Jurkat, Clone E6-1 (cell line): ENCODE measurements around the gene DUSP8.

ENCODE experiments used
- DNase-seq: peaks from one replicate; pipeline ENCODE4 v3.0.0-alpha.2; 2011; ENCODE audit warnings: low read depth, low spot score
- H3K4me3 ChIP-seq: 2 replicates; pipeline ENCODE4 v1.5.1; 2011; ENCODE audit warnings: mild to moderate bottlenecking, low read length, control low read depth, moderate library complexity

Gene DUSP8

GRCh38 chr11:1508986-1509385 is 63.1 kb downstream of the DUSP8 start:
- DNase-seq = no peak
- H3K4me3 ChIP-seq = no peak overlapping the region

- H3K4me3 ChIP-seq = no peak overlapping the region
- no peak for DNase-seq
Measured at GRCh38 chr11:1508491-1508891, 63.6 kb downstream of the DUSP8 start.

DNA sequence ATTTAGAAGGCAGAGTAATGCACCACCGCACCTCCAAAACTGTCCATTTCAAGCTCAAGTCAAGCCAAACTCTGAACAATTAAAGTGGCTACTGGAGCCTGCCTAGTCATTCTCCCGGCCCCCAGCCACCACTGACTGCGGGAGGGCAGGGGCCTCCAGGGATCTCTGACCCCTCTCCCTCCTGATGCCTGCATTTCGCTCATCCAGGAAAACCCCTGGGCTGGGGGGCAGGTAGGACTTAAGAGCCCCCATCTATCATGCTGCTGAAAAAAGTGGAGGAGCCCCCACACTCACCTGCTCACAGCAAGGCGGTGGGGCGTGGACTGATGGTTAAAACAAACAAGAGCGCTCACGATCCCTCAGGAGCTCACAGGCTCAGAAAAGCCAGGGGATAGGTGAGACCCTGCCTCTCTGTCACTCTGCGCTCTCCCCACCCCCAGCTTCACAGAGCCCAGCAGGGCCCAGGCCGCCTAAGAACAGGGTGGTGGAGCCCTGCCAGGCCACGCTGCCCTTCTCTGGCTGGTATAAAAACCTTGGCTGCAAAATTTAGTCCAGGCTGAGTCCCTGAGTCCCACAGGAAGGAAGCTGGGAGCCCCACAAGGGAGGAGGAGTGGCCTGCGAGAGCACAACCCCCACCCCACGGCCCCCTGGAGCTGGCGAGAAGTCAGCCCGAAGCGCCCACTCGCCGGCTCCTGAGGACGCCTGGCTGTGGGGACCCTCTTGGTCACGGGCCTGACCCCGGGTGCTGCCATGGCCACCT is 64.5 kb downstream of the DUSP8 start:
- H3K4me3 ChIP-seq = no peak overlapping the region
- no peak for DNase-seq

- H3K4me3 ChIP-seq = no peak overlapping the region
- no peak for DNase-seq
Measured at GRCh38 chr11:1506981-1507380, 65.1 kb downstream of the DUSP8 start.

DNA sequence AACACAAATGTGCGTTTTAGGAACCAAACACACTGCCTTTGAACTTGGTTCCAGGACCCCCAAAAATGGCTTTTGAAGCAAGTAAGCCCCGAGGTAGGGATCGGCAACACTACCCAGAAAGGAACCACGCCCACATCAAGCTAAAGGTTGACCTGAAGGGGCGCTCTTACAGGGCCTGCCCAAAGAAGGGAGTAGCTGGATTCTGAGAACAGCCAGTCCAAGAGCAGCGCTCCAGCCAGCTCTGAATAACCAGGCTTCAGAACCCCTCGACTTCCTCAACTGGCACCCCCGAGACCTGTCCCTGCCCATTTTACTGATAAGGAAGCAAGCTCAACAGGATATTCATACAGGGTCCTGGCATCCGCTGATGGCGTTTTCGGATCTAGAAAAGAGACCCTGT is 66.6 kb downstream of the DUSP8 start:
- DNase-seq = no peak
- H3K4me3 ChIP-seq = no peak overlapping the region

- no peak overlapping the region for H3K4me3 ChIP-seq
- DNase-seq = no peak
Measured at GRCh38 chr11:1504581-1505290, 67.3 kb downstream of the DUSP8 start.

- DNase-seq = no peak
- H3K4me3 ChIP-seq = no peak overlapping the region
Measured at GRCh38 chr11:1504138-1504537, 67.9 kb downstream of the DUSP8 start.
